Measurements from ENCODE around the gene PYGB.

PYGB gene

GRCh38 chr20:25269057-25269832 lies 21.4 kb downstream of the PYGB start:
- in situ Hi-C loops (cut with MboI; ENCODE audit: low sequenced_read_pairs), result no loop called here

- in situ Hi-C loops (cut with MboI; ENCODE audit: low sequenced_read_pairs), result no loop called here
Measured at GRCh38 chr20:25269833-25270170, 21.9 kb downstream of the PYGB start.

- in situ Hi-C loops (cut with MboI; ENCODE audit: low sequenced_read_pairs), result no loop called here
Measured at GRCh38 chr20:25270829-25271251, 23.0 kb downstream of the PYGB start.

GRCh38 chr20:25271486-25272222 lies 23.8 kb downstream of the PYGB start:
- in situ Hi-C loops (cut with MboI; ENCODE audit: low sequenced_read_pairs), result no loop called here

GRCh38 chr20:25272223-25273000 lies 24.5 kb downstream of the PYGB start:
- in situ Hi-C loops (cut with MboI; ENCODE audit: low sequenced_read_pairs), result no loop called here

- in situ Hi-C loops (cut with MboI; ENCODE audit: low sequenced_read_pairs), result no loop called here
Measured at GRCh38 chr20:25273046-25273445, 25.2 kb downstream of the PYGB start.

- in situ Hi-C loops (cut with MboI; ENCODE audit: low sequenced_read_pairs), result no loop called here
Measured at GRCh38 chr20:25273541-25274358, 25.9 kb downstream of the PYGB start.

- in situ Hi-C loops (cut with MboI; ENCODE audit: low sequenced_read_pairs), result no loop called here
Measured at GRCh38 chr20:25274481-25274880, 26.6 kb downstream of the PYGB start.

- in situ Hi-C loops (cut with MboI; ENCODE audit: low sequenced_read_pairs), result loop anchor here (25.0 kb wide), 1 partner anchor 138 kb away; no protein-coding TSS in a partner anchor
Measured at GRCh38 chr20:25274891-25275812, 27.3 kb downstream of the PYGB start.

GRCh38 chr20:25275813-25276532 lies 28.1 kb downstream of the PYGB start:
- in situ Hi-C loops (cut with MboI; ENCODE audit: low sequenced_read_pairs), result loop anchor here (25.0 kb wide), 1 partner anchor 139 kb away; no protein-coding TSS in a partner anchor

GRCh38 chr20:25276533-25277050 lies 28.7 kb downstream of the PYGB start:
- in situ Hi-C loops (cut with MboI; ENCODE audit: low sequenced_read_pairs), result loop anchor here (25.0 kb wide), 1 partner anchor 139 kb away; no protein-coding TSS in a partner anchor

- in situ Hi-C loops (cut with MboI; ENCODE audit: low sequenced_read_pairs), result loop anchor here (25.0 kb wide), 1 partner anchor 140 kb away; no protein-coding TSS in a partner anchor
Measured at GRCh38 chr20:25277051-25277801, 29.3 kb downstream of the PYGB start.

- in situ Hi-C loops (cut with MboI; ENCODE audit: low sequenced_read_pairs), result loop anchor here (25.0 kb wide), 1 partner anchor 141 kb away; no protein-coding TSS in a partner anchor
Measured at GRCh38 chr20:25277941-25278521, 30.1 kb downstream of the PYGB start.

GRCh38 chr20:25278636-25279361 lies 30.9 kb downstream of the PYGB start:
- in situ Hi-C loops (cut with MboI; ENCODE audit: low sequenced_read_pairs), result loop anchor here (25.0 kb wide), 1 partner anchor 141 kb away; no protein-coding TSS in a partner anchor

- in situ Hi-C loops (cut with MboI; ENCODE audit: low sequenced_read_pairs), result loop anchor here (25.0 kb wide), 1 partner anchor 142 kb away; no protein-coding TSS in a partner anchor
Measured at GRCh38 chr20:25279403-25279802, 31.5 kb downstream of the PYGB start.

- in situ Hi-C loops (cut with MboI; ENCODE audit: low sequenced_read_pairs), result loop anchor here (25.0 kb wide), 1 partner anchor 143 kb away; no protein-coding TSS in a partner anchor
Measured at GRCh38 chr20:25280051-25280573, 32.2 kb downstream of the PYGB start.

Measured in HL-60/S4 (cell line).